Adrenal gland (tissue), 12 donors: ENCODE measurements around the gene B9D1. TPM values are rescaled to one million over a fixed set of nuclear protein-coding genes. Genes with fewer than 3 reads are reported as not detected.
A peak's percentile ranks its signal among the peaks of the same experiment; 100 is the strongest.

ENCODE experiments used
- DNase-seq, 7 donors: peaks; one replicate each; pipeline ENCODE4 v3.0.0-alpha.2; 2019 to 2020
- H3K27ac ChIP-seq, 5 donors: fragments of 200-600 bp; sonication (generic) in 4 of 5; 1 replicate in 3 of 5; 2 replicates in 2 of 5; pipeline versions ENCODE4 v1.5.1 to v1.8.0; 2016 to 2020; ENCODE audit warnings: mild to moderate bottlenecking in 1 of 5
- H3K27me3 ChIP-seq: fragments of 200-600 bp; 2 replicates; pipeline ENCODE4 v1.8.0; 2021
- H3K36me3 ChIP-seq, 2 donors: fragments of 200-600 bp; replicated peaks in 1 of 2; 1 replicate in 1 of 2; 2 replicates in 1 of 2; pipeline versions ENCODE4 v1.5.1 to v1.8.0; 2018 to 2022
- H3K4me1 ChIP-seq, 2 donors: fragments of 200-600 bp; replicated peaks in 1 of 2; 1 replicate in 1 of 2; 2 replicates in 1 of 2; pipeline versions ENCODE4 v1.5.1 to v1.8.0; 2018 to 2021
- H3K4me3 ChIP-seq, 4 donors: fragments of 200-600 bp; sonication (generic) in 3 of 4; one replicate each; pipeline ENCODE4 v1.5.1; 2016 to 2018
- H3K9me3 ChIP-seq, 3 donors: fragments of 200-600 bp; sonication (generic) in 1 of 3; replicated peaks in 1 of 3; 1 replicate in 2 of 3; 2 replicates in 1 of 3; pipeline versions ENCODE4 v1.5.1 to v1.8.0; 2016 to 2021
- CTCF ChIP-seq, 6 experiments: fragments of 450-650 bp in 4 of 6; fragments of 200-600 bp in 2 of 6; sonication (generic) in 1 of 6; IDR thresholded peaks; 1 replicate in 5 of 6; 2 replicates in 1 of 6; pipeline versions ENCODE4 v1.5.1 to v1.8.0; 2016 to 2021; ENCODE audit warnings: antibody characterized with exemption in 6 of 6, mild to moderate bottlenecking in 2 of 6, moderate library complexity in 1 of 6
- POLR2A ChIP-seq, 2 donors: fragments of 450-650 bp; IDR thresholded peaks; one replicate each; pipeline ENCODE4 v1.6.1; 2017; ENCODE audit warnings: antibody characterized with exemption in 2 of 2, mild to moderate bottlenecking in 2 of 2, moderate library complexity in 1 of 2
- WGBS, 4 donors: extraction: QIAGEN DNeasy Blood & Tissue Kit in 2 of 4; methylation state at CpG; one replicate each; pipeline versions ENCODE4 v1.1.5 to v1.1.7; 2013 to 2017; 5-methylcytosine and 5-hydroxymethylcytosine counted together
- intact Hi-C, 2 donors: fragments of 100-400 bp; cut with DNase I; formaldehyde crosslinking; loops; one replicate each; pipeline versions ENCODE4 v1.14.1 to v1.15.0; 2022 to 2023
- polyA plus RNA-seq, 3 donors: library from polyadenylated mRNA; stranded (reverse); fragments of 200-250 nt in 2 of 3; fragments of 350-450 nt in 1 of 3; fragmentation: Illumina TruSeq in 1 of 3; extraction: RNeasy Lipid Tissue Mini Kit (QIAGEN cat#74804) in 1 of 3; gene quantifications; one replicate each; pipeline ENCODE4 v1.2.3, GENCODE V29; 2013 to 2014
- total RNA-seq, 9 donors: library from RNA; depleted of rRNA in 4 of 9; stranded (reverse); fragments of >200 nt in 4 of 9; fragments of 120-200 nt in 1 of 9; fragmentation: NEBNext Ultra II Directional in 1 of 9; extraction: Animal tissue kit (Norgen Biotek cat#: 25700) in 1 of 9; gene quantifications; one replicate each; pipeline versions ENCODE4 v1.1.0 to v1.2.4, GENCODE V29; 2013 to 2023
- donor health status: healthy with polysubstance abuse.
- donor health status: Bipolar disorder and iron deficiency.
- donor health status: DM: yes; HTN: yes; CAD: no.
- donor health status: DM: no; HTN: no; CAD: no.
- donor health status: DM: no; HTN: no; CAD: no.
- donor health status: DM: yes; HTN: yes; CAD: no.

Gene B9D1
- total and polyA plus RNA-seq, 12 donors, result 19.3 to 67.7 (median 30.1) TPM

GRCh38 chr17:19332371-19333131 lies 30.0 kb downstream of the B9D1 start:
- WGBS, 4 donors, result 77 to 89% (median 85%) methylated on average over 4 to 6 of the region's 6 CpGs
- intact Hi-C loops, result no loop called here
- TF ChIP-seq CTCF (IDR thresholded peaks at IDR 0.05), result no peak
- no peak for TF ChIP-seq POLR2A (IDR thresholded peaks at IDR 0.05)
- H3K27me3 ChIP-seq, result no peaks in the 10 kb centered on the region
- peak in 2 of 7 donors; percentile 17 to 51 for DNase-seq
- no peak overlapping the region for H3K27ac ChIP-seq
- peaks cover 0 to 5% of the 10 kb centered on the region in 2 donors for H3K4me1 ChIP-seq
- H3K9me3 ChIP-seq, result no peaks in the 10 kb centered on the region
- peaks cover 0 to 4% of the 10 kb centered on the region in 2 donors for H3K36me3 ChIP-seq
- H3K4me3 ChIP-seq, result no peak overlapping the region

GRCh38 chr17:19331543-19332245 lies 30.8 kb downstream of the B9D1 start:
- no peaks in the 10 kb centered on the region for H3K9me3 ChIP-seq
- intact Hi-C loops, result no loop called here
- H3K4me3 ChIP-seq, result no peak overlapping the region
- peak in 1 of 7 donors; percentile 43 for DNase-seq
- H3K36me3 ChIP-seq, result peaks cover 0 to 4% of the 10 kb centered on the region in 2 donors
- WGBS, 4 donors, result 89 to 94% (median 92%) methylated on average over 13 of the region's 13 CpGs
- H3K27ac ChIP-seq, result no peak overlapping the region
- no peaks in the 10 kb centered on the region for H3K4me1 ChIP-seq
- TF ChIP-seq POLR2A (IDR thresholded peaks at IDR 0.05), result no peak
- TF ChIP-seq CTCF (IDR thresholded peaks at IDR 0.05), result no peak
- no peaks in the 10 kb centered on the region for H3K27me3 ChIP-seq

GRCh38 chr17:19331134-19331533 lies 31.4 kb downstream of the B9D1 start:
- H3K4me1 ChIP-seq, result no peaks in the 10 kb centered on the region
- TF ChIP-seq POLR2A (IDR thresholded peaks at IDR 0.05) (no peak), CTCF (IDR thresholded peaks at IDR 0.05) (no peak)
- H3K36me3 ChIP-seq, result peaks cover 0 to 4% of the 10 kb centered on the region in 2 donors
- H3K27me3 ChIP-seq, result no peaks in the 10 kb centered on the region
- H3K9me3 ChIP-seq, result no peaks in the 10 kb centered on the region
- H3K27ac ChIP-seq, result no peak overlapping the region
- no peak for DNase-seq
- no peak overlapping the region for H3K4me3 ChIP-seq
- intact Hi-C loops, result no loop called here
- 82 to 91% (median 90%) methylated on average over 4 of the region's 4 CpGs for WGBS, 4 donors

- 71 to 78% (median 74%) methylated on average over 3 of the region's 3 CpGs for WGBS, 4 donors
- Histone ChIP-seq H3K4me3 (no peak overlapping the region), H3K9me3 (no peaks in the 10 kb centered on the region), H3K4me1 (no peaks in the 10 kb centered on the region), H3K27ac (no peak overlapping the region), H3K36me3 (peaks cover 0 to 4% of the 10 kb centered on the region in 2 donors), H3K27me3 (no peaks in the 10 kb centered on the region)
- TF ChIP-seq POLR2A (IDR thresholded peaks at IDR 0.05) (no peak), CTCF (IDR thresholded peaks at IDR 0.05) (no peak)
- DNase-seq, result peak in 1 of 7 donors; percentile 6
- intact Hi-C loops, result no loop called here
Measured at GRCh38 chr17:19330271-19330670, 32.3 kb downstream of the B9D1 start.
